Testis (tissue), 2 donors: ENCODE measurements around the gene CNNM2.

Experiments
- POLR2A ChIP-seq: fragments of 450-650 bp; IDR thresholded peaks from one replicate; pipeline ENCODE4 v1.6.1; 2017; ENCODE audit warnings: antibody characterized with exemption, mild to moderate bottlenecking, moderate library complexity
- TF ChIP-seq, protein P1 (sequence below), 3 experiments: fragments of 450-650 bp in 2 of 3; fragments of 200-600 bp in 1 of 3; sonication (generic) in 1 of 3; IDR thresholded peaks; one replicate each; pipeline ENCODE4 v1.5.1; 2016 to 2019; ENCODE audit warnings: antibody characterized with exemption in 3 of 3, mild to moderate bottlenecking in 2 of 3, moderate library complexity in 1 of 3

DNA sequence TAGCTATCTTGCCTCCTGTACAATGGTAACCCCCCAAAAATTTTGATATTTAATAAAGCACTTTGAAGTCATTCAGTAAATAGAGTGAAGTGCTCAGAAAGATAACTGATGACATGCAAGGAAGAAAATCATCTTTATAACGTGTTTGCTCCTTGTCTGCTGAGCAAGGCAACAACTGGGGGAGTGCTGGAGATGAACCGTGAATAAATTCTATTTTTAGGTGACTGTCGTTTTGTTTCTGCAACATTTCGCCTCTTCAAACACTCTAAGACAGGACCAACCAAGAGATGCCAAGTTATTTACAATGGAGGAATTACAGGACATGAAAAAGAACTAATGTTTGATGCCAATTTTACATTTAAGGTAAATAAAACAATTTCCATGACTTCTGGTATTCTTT lies 39.5 kb upstream of the CNNM2 start:
- TF ChIP-seq, protein P1, sequence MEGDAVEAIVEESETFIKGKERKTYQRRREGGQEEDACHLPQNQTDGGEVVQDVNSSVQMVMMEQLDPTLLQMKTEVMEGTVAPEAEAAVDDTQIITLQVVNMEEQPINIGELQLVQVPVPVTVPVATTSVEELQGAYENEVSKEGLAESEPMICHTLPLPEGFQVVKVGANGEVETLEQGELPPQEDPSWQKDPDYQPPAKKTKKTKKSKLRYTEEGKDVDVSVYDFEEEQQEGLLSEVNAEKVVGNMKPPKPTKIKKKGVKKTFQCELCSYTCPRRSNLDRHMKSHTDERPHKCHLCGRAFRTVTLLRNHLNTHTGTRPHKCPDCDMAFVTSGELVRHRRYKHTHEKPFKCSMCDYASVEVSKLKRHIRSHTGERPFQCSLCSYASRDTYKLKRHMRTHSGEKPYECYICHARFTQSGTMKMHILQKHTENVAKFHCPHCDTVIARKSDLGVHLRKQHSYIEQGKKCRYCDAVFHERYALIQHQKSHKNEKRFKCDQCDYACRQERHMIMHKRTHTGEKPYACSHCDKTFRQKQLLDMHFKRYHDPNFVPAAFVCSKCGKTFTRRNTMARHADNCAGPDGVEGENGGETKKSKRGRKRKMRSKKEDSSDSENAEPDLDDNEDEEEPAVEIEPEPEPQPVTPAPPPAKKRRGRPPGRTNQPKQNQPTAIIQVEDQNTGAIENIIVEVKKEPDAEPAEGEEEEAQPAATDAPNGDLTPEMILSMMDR (IDR thresholded peaks at IDR 0.05): no peak
- TF ChIP-seq POLR2A: no peak
